Measurements from ENCODE around the gene ALDH3A2. TPM values are rescaled to one million over a fixed set of nuclear protein-coding genes. Genes with fewer than 3 reads are reported as not detected.

Gene ALDH3A2
- 29.7 TPM for polyA plus RNA-seq (ENCODE audit: insufficient read length)

DNA sequence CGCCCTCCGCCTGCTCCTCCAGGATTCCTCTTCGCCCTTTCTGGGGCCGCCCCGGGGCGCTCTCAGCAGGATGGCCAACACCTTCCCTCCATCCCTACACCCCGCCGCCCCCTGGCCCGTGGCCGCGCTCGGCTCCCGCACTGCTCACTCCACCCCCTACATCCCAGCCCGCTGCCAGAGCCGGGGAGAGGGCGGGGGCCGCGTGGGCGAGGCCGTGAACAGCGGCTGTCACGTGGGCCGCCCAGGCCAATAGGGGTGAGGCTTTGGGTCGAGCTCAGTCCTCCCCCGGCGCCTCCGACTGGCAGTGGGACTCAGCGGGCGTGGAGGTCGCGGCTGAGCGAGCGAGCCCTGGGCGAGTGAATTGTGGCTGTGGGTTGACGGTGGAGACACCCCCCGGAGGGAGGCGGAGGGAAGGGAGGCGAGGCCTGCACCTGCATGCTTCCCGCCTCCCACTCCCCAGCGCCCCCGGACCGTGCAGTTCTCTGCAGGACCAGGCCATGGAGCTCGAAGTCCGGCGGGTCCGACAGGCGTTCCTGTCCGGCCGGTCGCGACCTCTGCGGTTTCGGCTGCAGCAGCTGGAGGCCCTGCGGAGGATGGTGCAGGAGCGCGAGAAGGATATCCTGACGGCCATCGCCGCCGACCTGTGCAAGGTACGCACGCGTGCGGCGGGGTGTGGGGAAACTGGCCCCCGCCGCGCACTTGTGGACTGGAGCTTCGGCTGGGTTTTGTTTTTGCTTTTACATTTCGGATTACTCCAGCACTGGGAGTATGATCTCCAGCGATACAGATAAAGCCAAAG, at the start of gene ALDH3A2:
Gene ALDH3A2, plus strand, starts transcription at position 277 of the 799 bp plus-strand sequence. Its CDS starts 221 bp downstream, at position 498.
- peak; percentile 62 for DNase-seq (ENCODE audit: low read depth)

DNA sequence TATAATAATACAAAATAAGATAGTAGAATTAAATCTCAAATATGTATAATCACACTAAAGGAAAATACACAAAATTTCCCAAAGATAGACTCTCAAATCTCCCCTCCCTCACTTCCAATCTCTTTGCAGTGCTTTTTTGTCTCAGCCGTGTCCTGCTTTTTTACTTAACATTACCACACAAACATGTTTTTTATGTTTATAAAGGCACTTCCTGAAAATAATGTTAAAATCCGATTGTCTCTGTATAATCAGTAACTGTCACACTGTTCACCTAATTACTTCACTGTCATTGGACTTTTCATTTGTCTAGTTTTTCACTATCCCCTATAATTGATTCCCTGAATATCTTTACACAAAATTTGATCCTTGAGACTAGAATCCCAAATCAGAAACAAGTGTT, 38.2 kb upstream of the ALDH3A2 start:
- DNase-seq (ENCODE audit: low read depth) = no peak

DNA sequence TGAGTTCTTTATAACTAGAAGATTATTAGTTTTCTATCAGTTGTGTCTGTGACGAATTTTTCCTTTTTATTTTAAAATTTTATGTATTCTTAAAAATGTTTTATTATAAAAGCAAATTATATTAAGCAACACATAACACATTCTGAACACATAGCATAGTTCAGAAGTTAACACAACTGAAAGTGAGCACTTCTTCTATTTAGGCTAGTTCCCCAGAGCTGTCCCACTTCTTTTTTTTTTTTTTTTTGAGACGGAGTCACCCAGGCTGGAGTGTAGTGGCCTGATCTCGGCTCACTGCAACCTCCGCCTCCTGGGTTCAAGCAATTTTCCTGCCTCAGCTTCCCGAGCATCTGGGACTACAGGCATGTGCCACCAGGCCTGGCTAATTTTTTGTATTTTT, 37.7 kb upstream of the ALDH3A2 start:
- DNase-seq (ENCODE audit: low read depth) = no peak

DNA sequence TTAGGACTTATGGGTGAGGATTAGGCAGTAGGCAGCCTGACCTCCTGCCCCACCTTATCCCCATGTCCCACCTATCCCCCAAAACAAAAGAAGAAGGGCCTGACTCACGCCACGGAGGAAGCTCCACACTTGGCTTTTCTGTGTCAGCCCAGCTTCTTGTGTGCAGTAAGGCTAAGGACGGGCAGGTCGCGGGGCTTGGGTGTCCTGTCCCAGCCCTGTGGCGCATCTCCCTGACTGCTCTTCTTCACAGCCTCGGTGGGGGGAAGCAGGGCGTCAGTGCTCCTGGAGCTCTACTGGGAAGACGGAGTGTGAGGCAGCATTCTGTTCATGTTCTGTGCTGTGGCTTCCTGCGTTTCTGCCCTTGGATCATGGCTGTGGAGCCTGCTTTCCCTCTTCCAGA, 34.6 kb upstream of the ALDH3A2 start:
- no peak for DNase-seq (ENCODE audit: low read depth)

DNA sequence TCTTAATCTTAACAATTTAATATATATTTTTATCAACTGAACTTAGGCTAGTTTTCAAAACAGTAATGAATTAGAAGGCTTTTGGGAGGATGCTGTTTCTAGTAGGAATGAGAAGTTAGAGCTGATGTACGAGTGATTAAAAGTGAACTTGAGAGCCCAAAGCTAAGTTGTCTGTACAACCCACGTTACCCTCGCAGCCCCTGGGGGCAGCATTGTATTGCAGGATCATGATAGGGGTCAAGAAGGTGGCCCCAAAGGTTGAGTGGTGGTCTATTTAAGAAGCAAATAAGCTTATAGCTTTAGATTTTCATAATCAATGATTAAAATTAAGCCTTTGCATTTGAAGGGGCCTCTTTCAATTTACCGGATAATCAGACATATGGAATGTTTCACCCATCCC, 33.7 kb upstream of the ALDH3A2 start:
- no peak for DNase-seq (ENCODE audit: low read depth)

DNA sequence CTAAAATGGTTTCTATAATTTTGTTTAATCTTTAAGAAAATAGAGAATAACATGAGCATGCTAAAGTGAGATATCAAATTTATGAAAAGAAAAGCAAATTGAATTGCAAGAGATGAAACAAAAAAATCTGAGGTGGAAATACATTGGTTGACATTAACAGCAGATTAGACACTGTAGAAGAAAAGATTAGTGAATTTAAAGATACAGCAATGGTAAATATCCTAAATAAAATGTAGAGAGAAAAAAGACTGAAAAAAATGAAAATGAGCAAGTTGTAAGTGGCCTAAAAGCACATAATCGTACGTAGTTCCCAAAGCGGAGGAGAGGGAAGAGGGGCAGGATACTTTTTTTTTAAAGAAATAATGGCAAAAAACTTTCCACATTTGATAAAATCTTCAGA, 30.5 kb upstream of the ALDH3A2 start:
- no peak for DNase-seq (ENCODE audit: low read depth)

DNA sequence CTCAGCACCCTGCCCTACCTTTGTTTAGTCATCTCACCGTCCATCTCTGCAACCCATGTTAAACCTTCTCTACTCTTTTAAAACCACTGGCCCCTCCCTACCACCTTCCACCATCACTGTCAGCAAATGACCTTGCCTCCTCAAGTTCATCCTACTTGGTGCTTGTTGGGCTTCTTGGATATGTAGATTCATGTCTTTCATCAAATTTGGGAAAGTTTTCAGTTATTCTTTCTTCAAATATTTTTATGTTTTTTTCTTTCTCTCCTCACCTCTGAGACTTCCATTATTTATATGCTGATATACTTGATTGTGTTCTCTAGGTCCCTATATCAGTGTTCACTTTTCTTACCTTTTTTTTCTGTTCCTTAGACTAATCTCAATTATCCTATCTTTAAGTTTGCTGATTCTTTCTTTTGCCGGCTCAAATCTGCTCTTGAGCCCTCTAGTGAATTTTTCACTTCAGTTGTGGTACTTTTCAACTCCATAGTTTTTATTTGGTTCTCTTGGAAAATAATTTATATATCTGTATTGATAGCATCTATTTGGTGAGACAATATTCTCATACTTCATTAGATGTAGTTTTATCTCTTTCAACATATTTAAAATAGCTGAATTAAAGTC, 28.7 kb upstream of the ALDH3A2 start:
- DNase-seq (ENCODE audit: low read depth) = no peak

DNA sequence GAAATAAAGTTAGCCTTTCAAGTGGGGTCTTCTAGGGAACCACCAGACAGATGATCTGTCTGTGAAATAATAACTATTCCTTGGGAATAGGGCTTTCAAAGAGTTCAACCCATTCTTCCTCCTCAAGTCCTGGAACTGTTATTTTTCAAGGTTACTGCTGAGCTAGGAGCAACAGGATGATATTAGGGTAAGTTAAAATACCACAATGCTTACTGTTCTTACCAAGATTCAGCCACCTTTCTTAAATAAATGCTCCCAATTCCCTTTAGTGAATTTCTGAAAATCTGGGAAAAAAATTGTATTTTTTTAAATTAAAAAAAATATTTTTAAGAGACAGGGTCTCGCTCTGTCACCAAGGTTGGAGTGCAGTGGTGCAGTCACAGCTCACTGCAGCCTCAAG, 26.9 kb upstream of the ALDH3A2 start:
- DNase-seq (ENCODE audit: low read depth) = no peak

DNA sequence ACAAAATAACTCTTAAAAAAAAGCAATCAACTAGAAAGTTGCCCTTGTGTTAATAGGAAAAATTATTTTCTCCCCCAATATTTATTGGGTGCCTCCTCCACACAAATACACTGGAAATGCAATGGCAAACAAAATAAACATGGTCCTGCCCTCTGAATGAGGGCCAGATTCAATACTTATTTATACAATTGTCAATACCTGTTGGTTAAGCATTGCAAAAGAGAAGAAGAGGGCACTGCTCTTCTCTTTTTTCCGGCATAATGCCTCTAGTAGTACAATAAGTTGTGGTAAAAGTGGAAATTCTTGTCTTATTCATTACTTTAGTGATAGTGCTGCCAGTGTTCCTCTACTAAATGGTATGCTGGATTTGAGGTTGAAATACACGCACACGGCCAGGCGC, 22.5 kb upstream of the ALDH3A2 start:
- no peak for DNase-seq (ENCODE audit: low read depth)

DNA sequence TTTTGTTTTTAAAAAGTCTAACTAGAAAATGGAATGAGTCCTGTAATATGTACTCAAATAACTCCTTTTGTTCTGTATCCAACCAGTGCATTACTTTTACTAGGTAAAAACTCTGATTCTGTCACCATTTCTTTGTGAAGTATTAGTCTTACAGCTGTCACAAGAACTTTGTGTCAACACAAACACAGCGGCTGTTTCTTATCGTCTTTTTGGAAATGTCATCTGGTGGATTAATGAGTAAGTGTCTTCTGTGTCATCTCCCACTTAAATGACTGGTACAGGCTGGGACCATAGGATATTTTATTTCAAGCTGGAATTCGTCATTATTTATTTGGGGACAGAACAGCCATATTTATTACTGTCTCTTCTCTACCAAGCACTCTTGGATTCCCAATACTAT, 19.1 kb upstream of the ALDH3A2 start:
- no peak for DNase-seq (ENCODE audit: low read depth)

DNA sequence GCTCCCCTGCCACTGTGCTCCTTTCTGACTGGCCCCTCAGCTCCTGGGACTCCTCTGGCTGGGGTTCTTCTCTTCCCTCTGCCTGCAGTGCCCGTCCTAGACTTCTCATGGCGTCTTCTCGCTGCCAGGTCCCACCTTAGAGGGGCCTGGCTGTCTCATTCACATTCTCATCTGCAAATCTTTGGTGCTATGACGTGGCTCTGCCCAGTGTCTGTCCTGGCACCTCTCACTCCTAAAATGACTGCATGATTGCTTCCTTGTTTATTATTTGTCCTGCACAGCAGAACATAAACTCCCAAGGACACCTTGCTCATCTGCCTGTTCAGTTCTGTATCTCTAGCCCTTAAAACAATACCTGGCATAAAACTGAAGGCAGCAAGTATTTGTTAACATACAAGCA, 18.5 kb upstream of the ALDH3A2 start:
- DNase-seq (ENCODE audit: low read depth) = no peak

DNA sequence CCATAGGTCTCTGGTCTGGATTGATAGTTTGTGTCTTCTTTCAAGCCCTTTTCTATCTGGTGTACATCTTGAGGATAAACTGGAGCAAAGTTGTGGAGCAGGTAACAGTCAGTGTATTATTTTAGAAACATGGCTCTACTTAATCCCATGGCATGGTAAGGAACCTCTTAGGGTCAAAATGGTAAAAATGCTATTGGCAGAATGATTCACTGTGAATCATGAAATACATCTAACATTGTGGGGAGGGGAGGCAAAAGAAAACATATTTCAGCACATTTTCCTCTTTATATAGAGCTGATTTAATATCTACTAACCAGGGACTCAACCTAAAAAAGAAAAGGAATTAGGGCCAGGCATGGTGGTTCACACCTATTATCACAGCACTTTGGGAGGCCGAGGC, 17.9 kb upstream of the ALDH3A2 start:
- no peak for DNase-seq (ENCODE audit: low read depth)

DNA sequence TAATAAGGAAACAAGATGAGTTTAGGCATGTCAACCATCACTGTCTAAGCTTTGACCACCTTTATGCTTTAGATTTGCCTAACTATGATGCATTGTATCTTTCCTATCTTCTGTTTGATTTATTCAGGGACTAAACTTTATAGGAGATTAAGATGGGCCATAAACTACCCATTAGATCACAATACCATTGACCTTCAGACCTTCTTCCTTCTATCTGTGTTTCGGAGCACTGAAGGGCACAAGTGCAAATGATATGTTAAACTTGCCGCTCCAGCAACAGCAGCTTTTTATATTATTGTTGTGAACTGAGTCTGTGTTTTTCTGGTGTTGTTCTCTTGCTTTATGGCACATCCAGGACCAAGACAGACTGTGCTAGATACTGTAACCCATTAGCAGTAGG, 16.6 kb upstream of the ALDH3A2 start:
- DNase-seq (ENCODE audit: low read depth) = no peak

DNA sequence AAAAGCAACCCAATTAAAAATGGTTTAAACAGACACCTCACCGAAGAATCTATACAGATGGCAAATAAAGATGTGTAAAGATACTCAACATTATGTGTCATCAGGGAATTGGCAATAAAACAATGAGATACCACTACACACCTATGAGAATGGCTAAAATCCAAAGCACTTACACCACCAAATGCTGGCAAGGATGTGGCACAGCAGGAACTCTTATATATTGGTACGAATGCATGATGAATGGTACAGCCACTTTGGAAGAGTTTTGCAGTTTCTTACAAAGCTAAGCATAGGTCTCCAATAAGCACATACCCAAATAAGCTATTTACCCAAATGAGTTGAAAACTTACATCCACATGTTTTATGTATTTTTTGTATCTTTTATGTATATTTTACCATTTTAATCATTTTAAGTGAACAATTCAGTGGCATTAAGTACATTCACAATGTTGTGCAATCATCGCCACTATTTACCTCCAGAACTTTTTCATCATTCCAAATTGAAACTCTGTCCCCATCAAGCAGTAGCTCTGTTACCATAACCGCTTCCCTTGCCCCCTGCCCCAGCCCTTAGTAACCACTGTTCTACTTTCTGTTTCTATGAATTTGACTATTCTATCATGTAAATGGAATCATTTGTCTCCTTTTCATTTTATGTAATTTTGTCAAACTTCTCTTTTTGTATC, 6.7 kb upstream of the ALDH3A2 start:
- no peak for DNase-seq (ENCODE audit: low read depth)

DNA sequence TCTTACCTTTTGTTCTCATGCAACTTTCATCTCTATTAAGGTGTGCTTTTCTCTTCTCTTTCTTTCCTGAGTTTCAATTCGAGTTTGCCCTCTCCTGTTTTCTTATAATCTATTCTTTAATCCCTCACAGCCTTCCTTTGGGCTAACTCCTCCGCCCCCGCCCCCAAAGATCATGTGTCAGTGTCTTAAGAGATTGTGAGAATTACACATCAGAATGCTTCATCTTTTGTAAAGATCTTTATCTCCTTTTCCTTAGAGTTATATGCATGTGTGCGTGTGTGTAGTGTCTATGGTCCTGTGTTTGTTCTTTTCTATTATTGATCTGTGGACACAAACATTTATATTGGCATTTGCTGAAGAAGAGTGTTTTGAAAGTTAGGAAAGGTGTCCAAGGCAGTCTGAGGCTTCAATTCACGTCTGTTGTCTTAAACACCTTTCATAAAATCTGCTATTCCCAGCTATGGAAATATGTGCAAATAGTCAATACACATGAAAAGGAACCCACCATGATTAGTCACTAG, 6.1 kb upstream of the ALDH3A2 start:
- DNase-seq (ENCODE audit: low read depth) = no peak

DNA sequence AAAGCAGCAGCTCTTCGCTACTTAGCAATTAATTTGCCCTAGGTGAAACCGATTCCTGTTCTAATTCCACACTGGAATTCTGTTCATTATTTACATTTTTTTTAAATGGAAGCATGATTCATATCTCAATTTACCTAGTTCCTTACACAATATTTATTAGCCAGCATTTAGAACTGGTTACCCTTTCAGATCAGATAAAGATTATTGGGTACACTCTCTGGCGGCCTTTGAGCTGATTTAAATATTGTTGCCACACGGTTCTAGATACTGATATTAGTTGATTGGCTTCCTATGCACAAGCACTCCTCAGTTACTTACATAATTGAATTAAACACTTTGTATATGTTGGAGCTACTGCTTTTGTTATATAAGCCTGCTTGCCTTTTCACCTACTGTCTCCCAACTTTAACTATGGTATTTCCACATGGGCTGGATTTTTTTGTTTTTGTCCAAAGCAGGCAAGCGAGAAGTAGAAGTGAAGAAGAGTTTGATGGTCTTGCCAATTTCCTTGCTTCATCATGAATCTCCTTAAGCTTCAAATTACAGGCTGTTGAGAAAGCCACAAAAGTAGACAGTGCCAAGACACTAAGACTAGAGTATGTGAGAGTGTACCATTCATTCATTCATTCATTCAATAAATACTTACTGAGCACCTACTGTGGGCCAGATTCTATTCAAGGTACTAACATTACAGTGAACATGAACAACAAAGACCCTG, 3.9 kb upstream of the ALDH3A2 start:
- no peak for DNase-seq (ENCODE audit: low read depth)

DNA sequence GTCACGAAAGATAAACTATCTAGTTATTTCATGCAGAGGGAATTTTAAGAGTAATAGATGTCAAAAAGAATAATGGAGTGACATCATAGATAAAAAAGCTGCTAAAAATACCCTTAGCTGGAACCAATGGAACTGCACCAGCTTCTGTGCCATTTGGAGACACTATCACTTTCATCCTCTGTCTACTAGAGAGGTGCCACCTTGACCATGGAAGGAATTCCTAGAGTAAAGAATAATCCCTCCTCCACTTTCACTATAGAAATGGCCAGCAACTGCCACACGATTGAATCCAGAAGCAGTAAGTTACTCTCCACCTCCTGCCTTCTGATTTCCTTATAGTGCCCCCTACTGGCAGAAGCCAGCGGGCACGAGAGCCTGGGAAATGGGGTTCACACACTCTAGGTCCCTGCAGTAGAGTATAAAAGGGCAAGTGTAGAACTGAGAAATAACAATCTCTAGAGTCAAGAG, 2.8 kb upstream of the ALDH3A2 start:
- no peak for DNase-seq (ENCODE audit: low read depth)

DNA sequence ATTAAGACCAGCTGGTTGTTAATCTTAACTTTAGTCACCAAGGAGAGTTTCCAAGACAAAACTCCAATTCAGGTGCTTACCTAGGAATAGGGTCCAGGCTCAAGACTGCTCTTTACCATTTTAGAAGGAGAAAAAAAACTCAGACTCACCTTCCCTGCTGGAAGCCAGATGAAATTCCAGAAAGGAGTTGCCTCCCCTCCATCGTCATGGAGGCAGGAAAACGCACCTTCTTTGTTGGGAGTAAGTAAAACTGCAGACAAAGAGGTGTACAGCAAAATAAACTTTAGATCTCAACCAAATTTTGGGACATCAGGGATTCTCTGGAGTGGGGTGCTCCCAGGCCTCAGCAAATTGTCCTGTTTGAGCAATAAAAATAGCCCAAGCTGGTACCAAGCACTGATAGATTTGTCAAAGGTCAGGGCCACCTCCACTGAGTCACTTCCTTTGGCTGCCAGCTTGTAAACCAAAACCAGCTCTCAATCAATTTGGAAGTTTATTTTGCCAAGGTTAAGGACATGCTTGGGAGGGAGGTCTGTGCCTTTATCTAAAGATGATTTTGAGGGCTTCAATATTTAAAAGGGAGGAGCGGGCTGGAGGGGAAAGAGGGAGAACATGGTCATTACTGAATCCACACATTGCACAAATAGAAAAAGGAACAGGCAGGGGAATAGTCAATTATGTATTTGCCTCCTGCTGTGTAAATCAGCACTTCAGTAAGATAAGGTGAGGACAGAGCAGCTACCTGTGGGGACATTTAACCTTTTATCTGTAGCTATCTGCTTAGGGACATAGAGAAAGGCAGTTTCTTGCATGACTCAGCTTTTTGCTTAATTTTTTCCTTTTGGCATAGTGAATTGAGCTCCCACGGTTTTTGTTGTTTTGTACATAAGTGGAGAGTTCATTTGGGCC, 1.5 kb upstream of the ALDH3A2 start:
- no peak for DNase-seq (ENCODE audit: low read depth)

DNA sequence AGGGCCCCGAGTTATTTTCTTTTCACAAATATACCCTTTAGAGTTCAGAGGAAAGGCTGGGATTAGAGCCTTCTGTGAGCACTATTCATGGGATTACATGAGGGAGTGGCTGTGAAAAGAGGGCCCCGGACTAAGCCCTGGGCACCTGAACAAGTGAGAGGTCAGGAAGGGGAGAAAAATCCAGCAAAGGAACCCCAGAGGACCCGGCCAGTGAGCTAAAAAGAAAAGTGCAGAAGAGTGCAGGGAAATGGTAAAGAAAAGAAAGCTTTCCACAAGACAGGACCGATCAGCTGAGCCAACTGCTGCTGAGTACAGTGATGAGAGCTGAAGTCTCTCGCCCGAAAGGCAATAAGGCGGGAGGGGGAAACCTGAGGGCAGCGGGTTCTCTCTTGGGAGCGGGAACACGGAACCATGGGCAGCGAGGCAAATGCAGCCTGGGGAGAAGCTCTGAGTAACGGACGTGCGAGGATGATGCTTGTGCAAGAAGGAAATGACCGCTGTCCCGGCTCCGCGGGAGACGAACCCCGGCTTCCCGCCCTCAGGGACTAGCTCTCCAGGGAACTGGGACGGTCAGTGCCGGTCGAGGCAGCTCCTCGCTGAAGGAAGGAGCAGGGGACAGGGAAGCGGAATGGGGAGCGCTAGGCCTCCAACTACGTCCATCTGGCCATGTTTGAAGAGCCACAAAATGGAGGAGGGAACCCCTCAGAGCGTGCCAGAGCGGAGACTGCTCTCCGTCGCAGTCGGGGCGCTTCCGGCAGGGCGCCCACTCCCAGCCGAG, 665 bp upstream of the ALDH3A2 start:
- no peak for DNase-seq (ENCODE audit: low read depth)

DNA sequence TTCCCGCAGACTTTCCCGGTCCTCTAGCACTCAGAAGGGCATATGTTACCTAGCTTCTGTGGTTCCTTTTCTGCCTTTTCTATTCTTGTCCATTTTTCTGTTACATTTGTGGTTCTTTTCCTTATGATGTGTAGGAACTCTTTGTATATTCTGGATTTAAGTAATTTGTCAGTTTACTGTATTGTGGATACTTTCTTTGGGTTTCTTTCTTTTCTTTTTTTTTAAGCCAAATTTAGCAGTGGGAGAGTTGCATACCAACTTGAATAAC, 657 bp downstream of the ALDH3A2 start:
- no peak for DNase-seq (ENCODE audit: low read depth)
